CD4-positive, alpha-beta memory T cell (primary cell): ENCODE data around the gene SEMA4A. TPM values are rescaled to one million over a fixed set of nuclear protein-coding genes. Genes with fewer than 3 reads are reported as not detected.
A peak's percentile ranks its signal among the peaks of the same experiment; 100 is the strongest.

Experiments
- CTCF ChIA-PET: fragments of 350-600 bp; sonication (Branson Sonifier 250); formaldehyde crosslinking; loops from one replicate; lab custom pipeline; 2021; ENCODE audit warnings: inconsistent platforms; ENCODE audit not compliant: partially characterized antibody; lab: Charles Lee
- POLR2A ChIA-PET: fragments of 350-600 bp; sonication (Branson Sonifier 250); formaldehyde crosslinking; loops from one replicate; lab custom pipeline; 2021; ENCODE audit not compliant: partially characterized antibody; lab: Charles Lee
- DNase-seq, 5 donors: peaks; one replicate each; pipeline versions ENCODE4 v3.0.0 to v3.0.0-alpha.2; 2020 to 2022; ENCODE audit warnings: mixed read lengths in 1 of 5
- H3K27ac ChIP-seq: one replicate; pipeline ENCODE4 v1.7.0; 2013; ENCODE audit warnings: low read depth, low read length
- H3K27me3 ChIP-seq: 2 replicates; pipeline ENCODE4 v1.7.0; 2013; ENCODE audit warnings: mild to moderate bottlenecking, low read length, moderate library complexity; ENCODE audit not compliant: insufficient read depth
- H3K36me3 ChIP-seq: 2 replicates; pipeline ENCODE4 v1.7.0; 2013; ENCODE audit warnings: mild to moderate bottlenecking, low read length, moderate library complexity; ENCODE audit not compliant: insufficient read depth
- H3K4me1 ChIP-seq: 2 replicates; pipeline ENCODE4 v1.7.0; 2013; ENCODE audit warnings: mild to moderate bottlenecking, low read length, moderate library complexity; ENCODE audit not compliant: insufficient read depth
- H3K4me3 ChIP-seq, 2 donors: one replicate each; pipeline ENCODE4 v1.7.0; 2013; ENCODE audit warnings: low read length in 2 of 2, mild to moderate bottlenecking in 1 of 2
- H3K9me3 ChIP-seq, 2 donors: one replicate each; pipeline ENCODE4 v1.7.0; 2013; ENCODE audit warnings: low read length in 2 of 2, control low read depth in 1 of 2; ENCODE audit not compliant: control insufficient read depth in 1 of 2
- H3K27ac Mint-ChIP-seq, 7 donors: one replicate each; pipeline ENCODE4 v1.8.0; 2020 to 2021; ENCODE audit warnings: mixed read lengths in 7 of 7, mild to moderate bottlenecking in 6 of 7, inconsistent platforms in 3 of 7, moderate library complexity in 3 of 7
- H3K27me3 Mint-ChIP-seq, 2 donors: one replicate each; pipeline ENCODE4 v1.8.0; 2020 to 2021; ENCODE audit warnings: mixed read lengths in 2 of 2
- H3K36me3 Mint-ChIP-seq, 2 donors: one replicate each; pipeline ENCODE4 v1.8.0; 2020 to 2021; ENCODE audit warnings: mixed read lengths in 2 of 2, inconsistent platforms in 1 of 2, mild to moderate bottlenecking in 1 of 2
- H3K4me1 Mint-ChIP-seq, 4 donors: one replicate each; pipeline ENCODE4 v1.8.0; 2020 to 2021; ENCODE audit warnings: mixed read lengths in 4 of 4, mild to moderate bottlenecking in 1 of 4
- H3K4me3 Mint-ChIP-seq, 8 donors: one replicate each; pipeline ENCODE4 v1.8.0; 2020 to 2021; ENCODE audit warnings: mixed read lengths in 8 of 8, mild to moderate bottlenecking in 7 of 8, moderate library complexity in 6 of 8, inconsistent platforms in 3 of 8
- H3K9me3 Mint-ChIP-seq, 8 donors: one replicate each; pipeline ENCODE4 v1.8.0; 2020 to 2021; ENCODE audit warnings: mixed read lengths in 8 of 8, mild to moderate bottlenecking in 5 of 8, inconsistent platforms in 3 of 8, moderate library complexity in 1 of 8
- intact Hi-C: fragments of 100-400 bp; cut with micrococcal nuclease; formaldehyde crosslinking; loops from one replicate; pipeline ENCODE4 v1.15.1; 2023
- polyA plus RNA-seq, 2 donors: library from polyadenylated mRNA; unstranded; fragments of 300-500 nt; fragmentation: Illumina TruSeq; gene quantifications; one replicate each; pipeline ENCODE4 v1.2.3, GENCODE V29; 2021
- total RNA-seq, 2 experiments: library from RNA; stranded (reverse); gene quantifications; one replicate each; pipeline ENCODE4 v1.2.3, GENCODE V29; 2021

SEMA4A gene
- total and polyA plus RNA-seq, 4 experiments from 2014 or later, result 0.88 to 1.3 (median 1.2) TPM

GRCh38 chr1:156126630-156127534, 26.5 kb upstream of the SEMA4A start:
- Mint-ChIP-seq H3K9me3 (peaks cover 0 to 5% (median 0%) of the 10 kb centered on the region in 8 donors), H3K27ac (peak overlapping the region; percentile 92 to 98 (median 96)), H3K27me3 (no peaks in the 10 kb centered on the region), H3K4me3 (peak overlapping the region; percentile 38 to 85 (median 70)), H3K36me3 (peaks cover 0 to 23% of the 10 kb centered on the region in 2 donors), H3K4me1 (peaks cover 44 to 82% (median 68%) of the 10 kb centered on the region in 4 donors)
- Histone ChIP-seq H3K4me1 (peaks cover 77% of the 10 kb centered on the region), H3K27ac (peak overlapping the region; percentile 81), H3K36me3 (no peaks in the 10 kb centered on the region), H3K27me3 (no peaks in the 10 kb centered on the region), H3K9me3 (no peaks in the 10 kb centered on the region), H3K4me3 (no peak overlapping the region)
- ChIA-PET CTCF (interaction anchor here (1.3 to 13.7 kb wide), 6 partner anchors 8 to 259 kb away, joined by 3 to 716 read pairs (median 20); partner anchors contain the start of gene LMNA), POLR2A (interaction anchor here (0.6 to 21.9 kb wide), 8 partner anchors 8 to 614 kb away, joined by 3 to 527 read pairs (median 3); partner anchors contain the start of genes LMNA, MRPL24 and PMF1)
- peak; percentile 83 to 96 (median 86) for DNase-seq
- intact Hi-C loops, result loop anchor here (1.0 kb wide), 1 partner anchor 13 kb away; the partner anchor contains the start of gene LMNA

- Histone ChIP-seq H3K36me3 (no peaks in the 10 kb centered on the region), H3K27ac (no peak overlapping the region), H3K4me1 (peaks cover 67% of the 10 kb centered on the region), H3K9me3 (no peaks in the 10 kb centered on the region), H3K4me3 (no peak overlapping the region), H3K27me3 (no peaks in the 10 kb centered on the region)
- Mint-ChIP-seq H3K27me3 (no peaks in the 10 kb centered on the region), H3K4me3 (peak overlapping the region in 4 of 8 donors; percentile 32 to 71 (median 47)), H3K27ac (peak overlapping the region; percentile 35 to 97 (median 85)), H3K9me3 (peaks cover 0 to 3% (median 0%) of the 10 kb centered on the region in 8 donors), H3K4me1 (peaks cover 39 to 71% (median 60%) of the 10 kb centered on the region in 4 donors), H3K36me3 (peaks cover 0 to 25% of the 10 kb centered on the region in 2 donors)
- intact Hi-C loops, result no loop called here
- ChIA-PET CTCF (interaction anchor here (0.6 to 13.7 kb wide), 11 partner anchors 11 to 97 kb away, joined by 3 to 716 read pairs (median 12); partner anchors contain the start of genes LMNA, PMF1 and SLC25A44), POLR2A (interaction anchor here (0.9 to 21.9 kb wide), 3 partner anchors 12 to 85 kb away, joined by 3 to 527 read pairs (median 110); partner anchors contain the start of genes LMNA and PMF1)
- DNase-seq, result no peak
Observed at GRCh38 chr1:156128308-156128653, 25.1 kb upstream of the SEMA4A start.

GRCh38 chr1:156128654-156129597, 24.5 kb upstream of the SEMA4A start:
- intact Hi-C loops, result no loop called here
- H3K9me3 Mint-ChIP-seq, result peaks cover 0 to 3% (median 0%) of the 10 kb centered on the region in 8 donors
- CTCF ChIA-PET, result interaction anchor here (0.6 to 13.7 kb wide), 13 partner anchors 11 to 117 kb away, joined by 3 to 716 read pairs (median 14); partner anchors contain the start of genes LMNA, PMF1 and SLC25A44

GRCh38 chr1:156129687-156130577, 23.5 kb upstream of the SEMA4A start:
- Mint-ChIP-seq H3K27ac (peak overlapping the region; percentile 71 to 97 (median 91)), H3K36me3 (peaks cover 0 to 33% of the 10 kb centered on the region in 2 donors), H3K4me3 (peak overlapping the region in 4 of 8 donors; percentile 18 to 57 (median 46)), H3K4me1 (peaks cover 26 to 55% (median 46%) of the 10 kb centered on the region in 4 donors), H3K9me3 (peaks cover 0 to 3% (median 0%) of the 10 kb centered on the region in 8 donors), H3K27me3 (no peaks in the 10 kb centered on the region)
- Histone ChIP-seq H3K27ac (no peak overlapping the region), H3K36me3 (peaks cover 13% of the 10 kb centered on the region), H3K4me1 (peaks cover 51% of the 10 kb centered on the region), H3K9me3 (no peaks in the 10 kb centered on the region), H3K4me3 (no peak overlapping the region), H3K27me3 (no peaks in the 10 kb centered on the region)
- peak; percentile 62 to 78 (median 69) for DNase-seq
- intact Hi-C loops, result loop anchor here (1.0 kb wide), 2 partner anchors 34 to 40 kb away; no protein-coding TSS in a partner anchor
- ChIA-PET POLR2A (interaction anchor here (1.1 to 21.9 kb wide), 3 partner anchors 8 to 32 kb away, joined by 3 to 527 read pairs (median 110); partner anchors contain the start of gene LMNA), CTCF (interaction anchor here (0.5 to 13.7 kb wide), 14 partner anchors 10 to 969 kb away, joined by 3 to 716 read pairs (median 14); partner anchors contain the start of gene LMNA)

More at GRCh38 chr1:156128654-156129597, 24.5 kb upstream of the SEMA4A start:
- peak overlapping the region; percentile 35 to 97 (median 85) for H3K27ac Mint-ChIP-seq
- H3K4me1 ChIP-seq, result peaks cover 61% of the 10 kb centered on the region
- POLR2A ChIA-PET, result interaction anchor here (0.8 to 21.9 kb wide), 5 partner anchors 7 to 84 kb away, joined by 3 to 527 read pairs (median 4); partner anchors contain the start of genes LMNA and PMF1
- H3K4me3 Mint-ChIP-seq, result peak overlapping the region in 5 of 8 donors; percentile 8 to 58 (median 32)
- no peaks in the 10 kb centered on the region for H3K9me3 ChIP-seq
- peaks cover 32 to 65% (median 54%) of the 10 kb centered on the region in 4 donors for H3K4me1 Mint-ChIP-seq
- peaks cover 4% of the 10 kb centered on the region for H3K36me3 ChIP-seq
- DNase-seq, result peak in 1 of 5 donors; percentile 41
- H3K4me3 ChIP-seq, result no peak overlapping the region
- H3K27ac ChIP-seq, result no peak overlapping the region
- H3K36me3 Mint-ChIP-seq, result peaks cover 0 to 26% of the 10 kb centered on the region in 2 donors
- no peaks in the 10 kb centered on the region for H3K27me3 ChIP-seq
- H3K27me3 Mint-ChIP-seq, result no peaks in the 10 kb centered on the region

DNA sequence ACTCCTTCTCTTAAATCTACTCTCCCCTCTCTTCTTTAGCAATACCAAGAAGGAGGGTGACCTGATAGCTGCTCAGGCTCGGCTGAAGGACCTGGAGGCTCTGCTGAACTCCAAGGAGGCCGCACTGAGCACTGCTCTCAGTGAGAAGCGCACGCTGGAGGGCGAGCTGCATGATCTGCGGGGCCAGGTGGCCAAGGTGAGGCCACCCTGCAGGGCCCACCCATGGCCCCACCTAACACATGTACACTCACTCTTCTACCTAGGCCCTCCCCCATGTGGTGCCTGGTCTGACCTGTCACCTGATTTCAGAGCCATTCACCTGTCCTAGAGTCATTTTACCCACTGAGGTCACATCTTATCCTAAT, 22.8 kb upstream of the SEMA4A start:
- Histone ChIP-seq H3K27ac (no peak overlapping the region), H3K4me1 (peaks cover 48% of the 10 kb centered on the region), H3K4me3 (no peak overlapping the region), H3K27me3 (no peaks in the 10 kb centered on the region), H3K9me3 (no peaks in the 10 kb centered on the region), H3K36me3 (peaks cover 14% of the 10 kb centered on the region)
- Mint-ChIP-seq H3K4me1 (peaks cover 22 to 48% (median 42%) of the 10 kb centered on the region in 4 donors), H3K9me3 (peaks cover 0 to 1% (median 0%) of the 10 kb centered on the region in 8 donors), H3K36me3 (peaks cover 0 to 36% of the 10 kb centered on the region in 2 donors), H3K27me3 (no peaks in the 10 kb centered on the region), H3K27ac (peak overlapping the region; percentile 15 to 97 (median 91)), H3K4me3 (peak overlapping the region in 1 of 8 donors; percentile 57)
- POLR2A ChIA-PET, result interaction anchor here (6.3 to 21.9 kb wide), 2 partner anchors 14 to 32 kb away, joined by 110 to 527 read pairs; partner anchors contain the start of gene LMNA
- DNase-seq, result peak in 1 of 5 donors; percentile 41
- CTCF ChIA-PET, result interaction anchor here (1.0 to 13.7 kb wide), 12 partner anchors 11 to 192 kb away, joined by 3 to 716 read pairs (median 16); partner anchors contain the start of gene LMNA
- intact Hi-C loops, result loop anchor here (1.0 kb wide), 2 partner anchors 34 to 40 kb away; no protein-coding TSS in a partner anchor
